ENCODE results near the gene ZNF169. TPM values are rescaled to one million over a fixed set of nuclear protein-coding genes. Genes with fewer than 3 reads are reported as not detected.
"Not testable (repeated sequence)": the region's sequence is repeated elsewhere in the genome, so short reads cannot be mapped to it uniquely, and the experiment has no call there.

ZNF169 gene
- total and polyA plus RNA-seq, 2 experiments from 2014 or later: 3.1 to 7.9 TPM

GRCh38 chr9:94325583-94325982 is 66.5 kb downstream of the ZNF169 start:
- not testable (repeated sequence) for H3K9me3 Mint-ChIP-seq

GRCh38 chr9:94328544-94328943 is 69.4 kb downstream of the ZNF169 start, which contains the start of gene NUTM2F:
TSS of gene NUTM2F (minus strand) at chr9:94328644. CDS start at chr9:94328623, 21 bp downstream.
- not testable (repeated sequence) for H4K20me1 ChIP-seq (replicated peaks; ENCODE audit: insufficient read depth); DNase-seq (ENCODE audit: low spot score); H3K4me1 ChIP-seq (ENCODE audit: insufficient read depth); ATAC-seq; H3K36me3 Mint-ChIP-seq (ENCODE audit: low read depth); H3K27ac Mint-ChIP-seq; H3K9me3 Mint-ChIP-seq; H3K36me3 ChIP-seq (ENCODE audit: insufficient read depth); H3K79me2 ChIP-seq (replicated peaks; ENCODE audit: insufficient read depth); H3K27me3 Mint-ChIP-seq (ENCODE audit: insufficient read depth, low read depth, poor library complexity); H3K27ac ChIP-seq (ENCODE audit: low read depth); H3K4me1 Mint-ChIP-seq; H3K9me2 ChIP-seq (ENCODE audit: insufficient read depth); H3K4me3 ChIP-seq; H3K4me3 Mint-ChIP-seq; H3K4me2 ChIP-seq; H2AFZ ChIP-seq; H3K27me3 ChIP-seq (ENCODE audit: insufficient read depth); H3F3A ChIP-seq (replicated peaks; ENCODE audit: low read depth)

More at GRCh38 chr9:94325583-94325982, 66.5 kb downstream of the ZNF169 start:
- not testable (repeated sequence) for H3K9me2 ChIP-seq (ENCODE audit: insufficient read depth); H4K20me1 ChIP-seq (replicated peaks; ENCODE audit: insufficient read depth); H3K4me3 Mint-ChIP-seq; H3K4me1 ChIP-seq (ENCODE audit: insufficient read depth); H3F3A ChIP-seq (replicated peaks; ENCODE audit: low read depth); H3K36me3 Mint-ChIP-seq (ENCODE audit: low read depth); H3K4me3 ChIP-seq; H2AFZ ChIP-seq; H3K36me3 ChIP-seq (ENCODE audit: insufficient read depth); H3K79me2 ChIP-seq (replicated peaks; ENCODE audit: insufficient read depth); H3K27me3 ChIP-seq (ENCODE audit: insufficient read depth); H3K4me2 ChIP-seq; H3K27ac ChIP-seq (ENCODE audit: low read depth); H3K4me1 Mint-ChIP-seq; H3K27ac Mint-ChIP-seq; H3K27me3 Mint-ChIP-seq (ENCODE audit: insufficient read depth, low read depth, poor library complexity)
- peak; percentile 91 for ATAC-seq
- peak; percentile 21 to 25; a peak in 2 of 4 replicates for TF ChIP-seq CTCF (conservative IDR thresholded peaks at IDR 0.05; ENCODE audit: low read depth in 2 of 2)
- peak; percentile 19 for DNase-seq (ENCODE audit: low spot score)

GRCh38 chr9:94336445-94336844 is 77.3 kb downstream of the ZNF169 start:
- not testable (repeated sequence) for H3K27me3 ChIP-seq (ENCODE audit: insufficient read depth); H3K36me3 Mint-ChIP-seq (ENCODE audit: low read depth); H3K9me2 ChIP-seq (ENCODE audit: insufficient read depth); H3K79me2 ChIP-seq (replicated peaks; ENCODE audit: insufficient read depth); H3K27ac Mint-ChIP-seq; ATAC-seq; H3K36me3 ChIP-seq (ENCODE audit: insufficient read depth); H3K4me3 ChIP-seq; H3K4me2 ChIP-seq; H3K27ac ChIP-seq (ENCODE audit: low read depth); H4K20me1 ChIP-seq (replicated peaks; ENCODE audit: insufficient read depth); H2AFZ ChIP-seq; DNase-seq (ENCODE audit: low spot score); H3F3A ChIP-seq (replicated peaks; ENCODE audit: low read depth); H3K9me3 Mint-ChIP-seq; H3K4me1 Mint-ChIP-seq; H3K4me1 ChIP-seq (ENCODE audit: insufficient read depth); H3K27me3 Mint-ChIP-seq (ENCODE audit: insufficient read depth, low read depth, poor library complexity); H3K4me3 Mint-ChIP-seq

- not testable (repeated sequence) for H3K9me3 Mint-ChIP-seq; H4K20me1 ChIP-seq (replicated peaks; ENCODE audit: insufficient read depth); H3K9me2 ChIP-seq (ENCODE audit: insufficient read depth); H3K79me2 ChIP-seq (replicated peaks; ENCODE audit: insufficient read depth); H3K36me3 ChIP-seq (ENCODE audit: insufficient read depth); H3K4me3 Mint-ChIP-seq; H2AFZ ChIP-seq; H3K36me3 Mint-ChIP-seq (ENCODE audit: low read depth); H3K4me2 ChIP-seq; H3K4me3 ChIP-seq; H3K27ac ChIP-seq (ENCODE audit: low read depth); H3K27me3 Mint-ChIP-seq (ENCODE audit: insufficient read depth, low read depth, poor library complexity); H3K4me1 ChIP-seq (ENCODE audit: insufficient read depth); H3K27ac Mint-ChIP-seq; H3K4me1 Mint-ChIP-seq; H3F3A ChIP-seq (replicated peaks; ENCODE audit: low read depth); H3K27me3 ChIP-seq (ENCODE audit: insufficient read depth); DNase-seq (ENCODE audit: low spot score)
- peak; percentile 59 for ATAC-seq
These were observed 79.6 kb downstream of the ZNF169 start for GRCh38 chr9:94338723-94339122.

- H4K20me1 ChIP-seq (replicated peaks; ENCODE audit: insufficient read depth); H3K27me3 Mint-ChIP-seq (ENCODE audit: insufficient read depth, low read depth, poor library complexity); H3K36me3 Mint-ChIP-seq (ENCODE audit: low read depth); H2AFZ ChIP-seq; H3K9me2 ChIP-seq (ENCODE audit: insufficient read depth); H3K27me3 ChIP-seq (ENCODE audit: insufficient read depth); H3K4me1 Mint-ChIP-seq; H3K4me3 Mint-ChIP-seq; ATAC-seq; H3K4me3 ChIP-seq; H3K9me3 Mint-ChIP-seq; H3K79me2 ChIP-seq (replicated peaks; ENCODE audit: insufficient read depth); DNase-seq (ENCODE audit: low spot score); H3K27ac ChIP-seq (ENCODE audit: low read depth); H3F3A ChIP-seq (replicated peaks; ENCODE audit: low read depth); H3K4me1 ChIP-seq (ENCODE audit: insufficient read depth); H3K27ac Mint-ChIP-seq; H3K36me3 ChIP-seq (ENCODE audit: insufficient read depth); H3K4me2 ChIP-seq: not testable (repeated sequence)
These were observed 80.6 kb downstream of the ZNF169 start for GRCh38 chr9:94339657-94340056.

- not testable (repeated sequence) for H3K9me2 ChIP-seq (ENCODE audit: insufficient read depth); DNase-seq (ENCODE audit: low spot score); H3K27me3 Mint-ChIP-seq (ENCODE audit: insufficient read depth, low read depth, poor library complexity); H3K4me1 ChIP-seq (ENCODE audit: insufficient read depth); H3F3A ChIP-seq (replicated peaks; ENCODE audit: low read depth); H3K79me2 ChIP-seq (replicated peaks; ENCODE audit: insufficient read depth); H3K27ac Mint-ChIP-seq; H3K4me3 Mint-ChIP-seq; H3K36me3 Mint-ChIP-seq (ENCODE audit: low read depth); H3K27ac ChIP-seq (ENCODE audit: low read depth); H4K20me1 ChIP-seq (replicated peaks; ENCODE audit: insufficient read depth); H3K36me3 ChIP-seq (ENCODE audit: insufficient read depth); H3K9me3 Mint-ChIP-seq; H3K27me3 ChIP-seq (ENCODE audit: insufficient read depth); H3K4me1 Mint-ChIP-seq; H3K4me3 ChIP-seq; H3K4me2 ChIP-seq; H2AFZ ChIP-seq
- peak; percentile 71 for ATAC-seq
These were observed 81.7 kb downstream of the ZNF169 start for GRCh38 chr9:94340750-94341149.
